H7 (cell line): Measurements from ENCODE around the gene SEPTIN2. TPM values are rescaled to one million over a fixed set of nuclear protein-coding genes. Genes with fewer than 3 reads are reported as not detected.

Experiments used
- DNase-seq: peaks from one replicate; pipeline ENCODE4 v3.0.0; 2012
- H3K27me3 ChIP-seq: 2 replicates; pipeline ENCODE4 v1.6.0; 2011; ENCODE audit warnings: mild to moderate bottlenecking, low read length; ENCODE audit not compliant: control insufficient read depth, insufficient read depth
- H3K36me3 ChIP-seq: replicated peaks from 2 replicates; pipeline ENCODE4 v1.5.1; 2011; ENCODE audit warnings: low read length; ENCODE audit not compliant: control insufficient read depth, insufficient read depth
- H3K4me3 ChIP-seq: 2 replicates; pipeline ENCODE4 v1.5.1; 2011; ENCODE audit warnings: low read depth, mild to moderate bottlenecking, control low read depth, low read length, moderate library complexity; ENCODE audit not compliant: insufficient read depth
- total RNA-seq: library from RNA; depleted of rRNA; stranded (reverse); fragments of >200 nt; shearing (Covaris generic); gene quantifications from 2 replicates; pipeline ENCODE4 v1.2.3, GENCODE V29; 2014

SEPTIN2 gene
- total RNA-seq, 1 experiment from 2014 or later: 249 TPM

- no peak for DNase-seq
- Histone ChIP-seq H3K27me3 (no peaks in the 10 kb centered on the region), H3K36me3 (no peaks in the 10 kb centered on the region), H3K4me3 (no peak overlapping the region)
Measured at GRCh38 chr2:241298673-241299072, 17.1 kb upstream of the SEPTIN2 start.

DNA sequence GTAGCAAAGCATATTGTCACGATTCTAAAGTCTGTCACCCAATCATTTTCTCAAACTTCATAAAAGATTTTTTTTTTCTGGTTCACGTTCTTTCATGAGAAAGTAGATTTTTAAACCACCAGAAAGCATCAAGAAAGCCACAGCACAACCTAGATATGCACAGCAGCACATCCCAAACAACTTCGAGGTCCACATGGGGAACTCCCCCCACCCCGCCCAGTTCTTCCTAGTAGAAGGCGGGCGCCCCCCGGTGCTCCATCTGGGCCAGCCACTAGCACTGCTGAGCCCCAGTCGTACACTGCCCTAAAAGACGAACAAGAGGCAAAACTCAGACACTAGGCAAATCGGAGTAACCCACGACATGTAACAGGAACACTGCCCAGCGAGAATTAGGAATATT, 15.7 kb upstream of the SEPTIN2 start:
- no peaks in the 10 kb centered on the region for H3K36me3 ChIP-seq
- peak; percentile 50 for DNase-seq

DNA sequence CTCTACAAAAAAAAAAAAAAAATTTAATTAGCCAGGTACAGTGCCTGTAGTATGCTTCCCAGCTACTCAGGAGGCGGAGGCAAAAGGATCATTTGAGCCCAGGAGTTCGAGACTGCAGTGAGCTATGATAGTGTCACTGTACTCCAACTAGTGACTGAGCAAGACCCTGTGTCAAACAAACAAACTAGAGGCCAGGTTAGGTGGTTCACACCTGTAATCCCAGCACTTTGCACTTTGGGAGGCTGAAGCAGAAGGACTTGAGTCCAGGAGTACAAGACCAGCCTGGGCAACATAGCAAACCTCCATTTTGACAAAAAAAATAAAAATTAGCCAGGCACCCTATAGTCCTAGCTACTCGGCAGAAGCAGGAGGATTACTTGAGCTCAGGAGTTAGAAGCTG, 13.6 kb upstream of the SEPTIN2 start:
- DNase-seq: no peak
- Histone ChIP-seq H3K4me3 (no peak overlapping the region), H3K36me3 (no peaks in the 10 kb centered on the region), H3K27me3 (no peaks in the 10 kb centered on the region)

More for the DNA sequence above, 15.7 kb upstream of the SEPTIN2 start:
- Histone ChIP-seq H3K4me3 (no peak overlapping the region), H3K27me3 (no peaks in the 10 kb centered on the region)

DNA sequence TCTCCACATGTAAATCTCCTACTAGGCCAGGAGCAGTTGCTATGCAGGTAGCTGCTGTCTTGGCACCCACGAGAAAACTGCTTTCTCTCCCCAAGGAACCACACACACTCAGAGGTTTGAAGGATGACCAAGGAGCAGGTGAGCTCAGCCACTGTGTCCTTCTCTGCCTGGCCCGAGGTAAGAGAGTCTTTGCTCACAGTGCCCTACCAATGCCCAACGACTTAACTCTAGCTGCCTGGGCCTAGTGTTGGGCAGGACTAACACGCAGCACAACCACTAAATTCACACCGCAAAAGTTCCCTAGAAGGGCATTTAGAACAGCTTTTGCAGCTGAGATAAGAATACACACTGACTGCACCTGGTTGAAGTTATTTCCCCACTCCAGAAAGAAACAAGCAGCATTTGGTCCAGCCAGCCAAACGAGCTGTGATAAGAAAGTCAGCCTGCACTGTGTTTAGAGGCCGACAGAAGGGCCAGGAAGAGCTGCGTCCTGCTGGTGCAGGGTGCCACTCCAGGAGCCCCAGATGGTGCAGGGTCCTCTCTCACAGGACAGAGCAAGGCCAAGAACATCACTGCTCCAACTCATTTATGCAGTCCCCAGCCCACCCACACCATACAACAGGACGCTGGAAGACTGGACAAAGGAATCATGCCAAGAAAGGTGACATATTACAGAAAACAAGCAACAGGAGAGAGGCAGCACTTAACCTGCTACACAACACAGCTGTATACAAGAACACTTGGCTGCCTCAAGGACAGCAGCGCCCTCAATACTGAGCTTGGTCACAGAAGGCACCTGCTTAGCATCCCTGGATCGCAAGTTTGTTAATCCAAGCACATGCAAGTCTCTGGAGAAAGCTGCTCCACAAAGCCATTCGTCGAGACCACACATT, 12.7 kb upstream of the SEPTIN2 start:
- H3K27me3 ChIP-seq: no peaks in the 10 kb centered on the region
- H3K36me3 ChIP-seq: no peaks in the 10 kb centered on the region
- H3K4me3 ChIP-seq: no peak overlapping the region
- DNase-seq: no peak

DNA sequence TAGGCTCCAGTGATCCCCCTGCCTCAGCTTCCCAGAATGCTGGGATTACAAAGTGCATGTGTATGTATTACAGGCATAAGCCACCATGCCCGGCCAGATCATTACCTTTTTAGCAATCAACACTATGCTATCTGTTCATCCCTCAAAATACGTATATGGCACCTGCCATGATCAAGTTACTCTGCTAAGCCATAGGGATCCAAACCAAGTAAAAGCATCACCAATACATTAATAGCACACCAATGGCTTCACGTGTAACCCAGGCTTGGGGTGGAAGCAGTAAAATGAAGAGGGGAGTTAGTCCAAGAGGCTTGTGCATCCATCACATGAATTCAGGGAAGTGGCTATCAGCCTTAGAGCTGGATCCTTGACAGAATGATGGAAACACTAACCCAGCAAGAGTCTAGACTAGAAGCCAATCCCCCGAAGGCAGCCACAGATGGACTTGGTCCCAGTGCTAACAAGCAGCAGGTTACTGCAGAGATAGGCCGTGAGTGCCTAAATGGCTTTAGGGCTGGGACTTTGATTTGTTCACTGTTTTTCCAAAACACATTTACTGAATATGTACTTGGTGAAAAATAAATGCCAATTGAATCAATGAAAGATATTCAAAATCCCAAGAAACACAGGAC, 11.6 kb upstream of the SEPTIN2 start:
- Histone ChIP-seq H3K27me3 (no peaks in the 10 kb centered on the region), H3K4me3 (no peak overlapping the region), H3K36me3 (no peaks in the 10 kb centered on the region)
- no peak for DNase-seq

- no peak overlapping the region for H3K4me3 ChIP-seq
- H3K36me3 ChIP-seq: no peaks in the 10 kb centered on the region
- H3K27me3 ChIP-seq: no peaks in the 10 kb centered on the region
- DNase-seq: no peak
Measured at GRCh38 chr2:241307055-241307454, 8.7 kb upstream of the SEPTIN2 start.

DNA sequence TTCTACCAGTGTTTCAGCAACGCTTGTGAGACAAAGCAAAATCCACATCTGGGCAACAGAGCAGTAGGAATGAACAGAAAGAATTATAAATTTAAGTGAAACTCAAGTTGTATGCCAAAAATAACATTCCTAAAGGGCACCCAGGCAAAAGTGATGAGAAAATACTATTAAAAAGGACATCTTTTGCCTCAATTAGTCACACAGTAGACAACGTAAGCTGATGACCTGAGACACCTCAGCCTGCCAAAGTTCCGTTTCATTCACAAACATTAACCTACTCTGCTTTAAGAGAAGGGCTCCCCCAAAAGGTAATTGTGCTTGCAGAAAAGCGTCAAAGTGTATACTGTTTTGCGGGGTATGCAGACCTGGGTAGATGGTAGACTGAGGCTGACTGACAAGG, 7.5 kb upstream of the SEPTIN2 start:
- no peaks in the 10 kb centered on the region for H3K36me3 ChIP-seq
- H3K27me3 ChIP-seq: no peaks in the 10 kb centered on the region
- no peak overlapping the region for H3K4me3 ChIP-seq
- DNase-seq: no peak

GRCh38 chr2:241308832-241309500, 6.8 kb upstream of the SEPTIN2 start:
- Histone ChIP-seq H3K36me3 (no peaks in the 10 kb centered on the region; the same call in 1 of the 2 replicates), H3K27me3 (no peaks in the 10 kb centered on the region), H3K4me3 (no peak overlapping the region)
- DNase-seq: no peak

DNA sequence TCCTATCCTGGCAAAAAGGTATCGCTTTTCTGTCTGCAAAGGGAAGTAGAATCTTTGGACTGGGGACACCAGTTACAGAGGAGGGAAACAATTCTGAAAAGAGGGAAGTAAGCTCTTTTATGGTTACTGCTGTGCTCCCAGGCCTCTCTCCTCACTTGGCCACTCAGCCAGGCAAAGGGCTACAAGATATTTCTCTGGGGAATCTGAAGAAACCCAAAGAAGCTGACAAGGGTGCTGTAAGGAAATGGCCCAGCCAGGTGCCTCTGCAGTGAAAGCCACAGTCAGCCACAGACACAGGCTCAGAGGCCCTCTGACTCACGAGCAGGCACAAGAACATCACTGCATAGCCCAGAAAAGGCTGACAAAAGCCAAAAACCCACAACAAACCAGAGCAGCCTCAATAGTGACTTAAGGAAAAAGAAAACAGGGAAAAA, 6.0 kb upstream of the SEPTIN2 start:
- DNase-seq: no peak
- H3K4me3 ChIP-seq: no peak overlapping the region
- H3K36me3 ChIP-seq: no peaks in the 10 kb centered on the region; the same call in 1 of the 2 replicates
- no peaks in the 10 kb centered on the region for H3K27me3 ChIP-seq

DNA sequence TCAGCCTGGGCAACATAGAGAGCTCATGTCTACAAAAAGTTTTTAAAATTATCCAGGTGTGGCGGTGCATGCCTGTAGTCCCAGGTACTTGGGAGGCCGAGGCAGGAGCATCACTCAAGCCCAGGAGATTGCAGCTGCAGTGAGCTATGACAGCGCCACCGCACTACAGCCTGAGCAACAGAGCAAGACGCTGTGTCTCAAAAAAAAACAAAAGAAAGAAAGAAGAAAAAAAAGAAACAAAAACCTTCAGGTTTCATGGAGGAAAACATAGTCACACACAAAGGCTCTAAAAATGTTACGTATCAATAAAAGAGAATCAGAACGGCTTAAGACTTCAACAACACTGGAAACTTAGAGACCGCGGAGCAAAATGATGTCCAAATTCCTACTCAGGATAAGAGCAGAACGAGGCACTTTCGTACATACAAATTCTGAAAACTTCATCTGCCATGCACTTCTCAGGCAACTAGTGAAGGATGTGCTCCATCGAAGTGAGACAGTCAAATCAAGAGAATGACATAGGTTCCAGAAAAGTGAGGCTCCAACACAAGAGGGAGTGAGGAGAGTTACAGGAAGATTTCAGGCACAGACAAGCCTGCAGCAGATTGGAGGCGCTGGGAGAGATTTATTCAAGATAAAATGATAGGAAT, 4.7 kb upstream of the SEPTIN2 start:
- Histone ChIP-seq H3K4me3 (no peak overlapping the region), H3K36me3 (no peaks in the 10 kb centered on the region; the same call in 1 of the 2 replicates), H3K27me3 (no peaks in the 10 kb centered on the region)
- no peak for DNase-seq

DNA sequence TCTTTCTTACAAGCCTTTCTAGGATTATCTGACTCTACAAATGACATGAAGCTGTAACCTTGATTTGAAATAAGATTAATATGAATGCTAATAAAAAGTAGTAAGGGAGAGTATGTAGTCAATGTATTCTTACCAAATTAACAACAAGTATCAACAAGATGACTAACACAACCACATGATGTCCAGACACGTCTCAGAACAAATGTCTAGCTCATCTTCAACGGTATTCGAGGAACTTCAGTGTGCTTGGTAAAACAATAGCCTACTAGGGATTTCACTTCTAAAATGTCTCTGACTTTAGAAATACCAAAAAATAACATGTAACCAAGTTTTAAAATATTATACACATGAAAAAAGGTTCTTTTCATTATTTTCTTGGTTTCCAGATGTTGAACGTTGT, 3.6 kb upstream of the SEPTIN2 start:
- DNase-seq: no peak
- no peaks in the 10 kb centered on the region for H3K27me3 ChIP-seq
- no peaks in the 10 kb centered on the region; the same call in 1 of the 2 replicates for H3K36me3 ChIP-seq

DNA sequence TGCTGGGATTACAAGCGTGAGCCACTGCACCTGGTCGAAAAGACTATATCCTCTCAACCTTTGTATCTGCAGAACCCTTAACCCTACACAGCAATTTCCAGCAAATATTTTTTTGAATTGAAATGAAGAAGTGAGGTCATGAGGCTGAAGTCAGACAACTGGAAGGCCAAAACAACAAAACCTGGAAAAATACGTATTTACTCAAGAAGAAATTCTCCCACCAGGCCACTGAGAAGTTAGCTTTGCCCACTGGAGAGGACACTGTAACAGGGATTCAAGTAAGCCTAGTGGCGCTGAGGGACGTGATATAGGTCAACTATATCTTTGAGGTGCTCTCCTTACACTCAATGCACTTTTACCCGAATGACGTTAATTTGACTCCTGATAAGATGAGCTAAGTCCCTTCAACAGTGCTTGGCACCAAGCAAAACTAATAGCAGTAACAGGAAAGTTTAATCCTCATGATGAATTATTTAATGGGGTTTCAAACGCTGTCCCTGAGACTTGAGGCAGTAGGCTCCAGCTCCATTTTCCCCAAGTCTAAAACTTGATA, 2.1 kb upstream of the SEPTIN2 start:
- H3K4me3 ChIP-seq: no peak overlapping the region
- H3K27me3 ChIP-seq: no peaks in the 10 kb centered on the region
- H3K36me3 ChIP-seq: no peaks in the 10 kb centered on the region; the same call in 1 of the 2 replicates
- DNase-seq: no peak

More for the DNA sequence above, 3.6 kb upstream of the SEPTIN2 start:
- no peak overlapping the region for H3K4me3 ChIP-seq

GRCh38 chr2:241314226-241315092, 1.3 kb upstream of the SEPTIN2 start:
- DNase-seq: no peak
- H3K36me3 ChIP-seq: no peaks in the 10 kb centered on the region; the same call in none of the 2 replicates
- peak overlapping the region; percentile 93 for H3K4me3 ChIP-seq
- no peaks in the 10 kb centered on the region for H3K27me3 ChIP-seq
